Measurements from ENCODE around the gene KCNN1.
"Not testable (repeated sequence)": the region's sequence is repeated elsewhere in the genome, so short reads cannot be mapped to it uniquely, and the experiment has no call there.

The KCNN1 gene

DNA sequence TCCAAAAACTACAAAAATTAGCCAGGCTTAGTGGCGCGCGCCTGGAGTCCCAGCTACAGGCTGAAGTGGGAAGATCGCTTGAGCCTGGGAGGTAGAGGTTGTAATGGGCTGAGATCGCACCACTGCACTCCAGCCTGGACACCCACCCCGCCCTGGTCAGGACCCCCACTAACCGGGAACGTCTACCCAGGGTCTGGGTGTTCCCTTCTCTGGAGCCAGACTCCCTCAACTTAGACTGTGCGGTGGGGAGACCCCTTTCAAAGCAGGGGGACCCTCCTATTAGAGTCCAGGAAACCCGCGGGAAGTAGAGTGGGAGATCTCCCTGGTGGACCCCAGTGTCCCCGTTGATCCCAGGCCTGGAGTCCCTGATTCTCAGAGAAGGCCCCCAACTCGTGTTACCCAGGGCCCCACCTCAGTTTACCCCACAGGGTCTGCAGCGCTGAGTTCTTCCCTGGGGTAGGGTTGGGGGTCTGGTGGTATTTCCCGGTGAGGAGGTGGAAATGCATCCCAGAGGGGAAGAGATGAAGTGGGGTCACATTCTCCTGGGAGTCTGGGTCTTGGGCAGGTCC is 35.0 kb downstream of the KCNN1 start:
- DNase-seq: no peak

DNA sequence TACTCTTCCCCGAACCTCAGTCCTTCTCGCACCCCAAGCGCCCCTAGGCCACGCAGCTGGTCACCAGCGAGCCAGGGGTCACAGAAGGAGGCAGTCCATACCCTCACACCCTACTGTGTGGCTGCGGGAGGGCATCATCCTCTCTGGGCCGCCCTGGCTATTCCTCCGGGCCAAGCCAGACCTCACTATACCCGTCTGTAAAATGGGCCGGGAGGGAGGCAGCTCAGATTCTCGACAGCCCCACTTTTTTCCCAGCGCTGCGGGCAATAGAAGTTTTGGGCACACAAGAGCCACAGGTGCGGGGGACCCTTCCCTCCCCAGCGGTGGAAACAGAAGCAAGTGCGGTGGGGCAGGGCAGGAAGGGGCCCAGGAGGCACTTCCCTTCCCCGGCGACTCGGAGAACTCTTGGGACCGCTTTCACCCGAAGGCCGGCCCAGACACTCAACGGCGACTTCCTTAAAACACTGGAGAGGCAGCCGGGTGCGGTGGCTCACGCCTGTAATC is 35.5 kb downstream of the KCNN1 start:
- no peak for DNase-seq

DNA sequence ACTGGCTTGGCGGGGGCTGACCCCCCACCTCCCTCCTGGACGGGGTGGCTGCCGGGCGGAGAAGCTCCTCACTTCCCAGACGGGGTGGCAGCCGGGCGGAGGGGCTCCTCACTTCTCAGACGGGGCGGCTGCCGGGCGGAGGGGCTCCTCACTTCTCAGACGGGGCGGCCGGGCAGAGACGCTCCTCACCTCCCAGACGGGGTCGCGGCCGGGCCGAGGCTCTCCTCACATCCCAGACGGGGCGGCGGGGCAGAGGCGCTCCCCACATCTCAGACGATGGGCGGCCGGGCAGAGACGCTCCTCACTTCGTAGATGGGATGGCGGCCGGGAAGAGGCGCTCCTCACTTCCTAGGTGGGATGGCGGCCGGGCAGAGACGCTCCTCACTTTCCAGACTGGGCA is 38.8 kb downstream of the KCNN1 start:
- not testable (repeated sequence) for DNase-seq

DNA sequence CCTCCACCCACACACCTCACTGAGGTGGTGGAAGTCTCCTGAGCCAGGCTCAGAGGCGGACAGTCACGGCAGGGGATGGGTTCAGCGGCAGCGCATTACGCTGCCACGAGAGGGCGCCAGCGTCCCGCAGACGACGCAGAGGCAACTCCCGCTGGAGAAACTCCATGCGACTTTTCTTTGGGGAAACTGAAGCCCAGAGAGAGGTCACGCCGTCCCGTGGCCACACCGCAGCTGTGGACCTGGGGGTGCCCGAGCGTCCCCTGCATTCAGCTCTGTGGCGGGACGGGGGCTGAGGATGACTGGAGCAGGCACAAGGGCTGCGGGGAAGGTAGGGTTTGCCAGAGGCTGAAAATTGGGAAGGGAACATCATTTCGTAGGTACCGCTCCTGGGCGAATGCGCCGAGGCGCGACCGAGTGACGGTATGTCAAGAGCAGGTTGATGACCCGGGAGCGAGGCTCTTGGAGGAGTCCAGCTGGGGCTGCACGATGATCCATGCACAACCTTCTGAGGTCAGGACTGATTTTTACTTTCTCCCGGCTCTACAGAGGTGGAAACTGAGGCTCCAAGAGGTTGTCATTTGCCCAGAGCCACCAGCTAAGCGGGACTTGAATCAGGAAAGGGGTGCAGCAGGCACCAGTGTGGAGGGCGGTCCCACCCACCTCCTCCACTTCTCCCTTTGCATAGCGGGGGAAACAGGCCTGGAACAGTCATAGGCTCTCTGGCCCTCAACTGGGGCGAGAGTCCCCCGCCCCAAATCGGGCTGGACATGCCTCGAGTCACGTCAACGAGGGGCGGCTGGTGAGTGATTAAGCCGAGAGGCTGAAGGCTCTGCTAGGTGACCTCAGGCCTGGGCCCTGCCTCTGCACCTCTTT is 40.4 kb downstream of the KCNN1 start:
- DNase-seq: no peak

DNA sequence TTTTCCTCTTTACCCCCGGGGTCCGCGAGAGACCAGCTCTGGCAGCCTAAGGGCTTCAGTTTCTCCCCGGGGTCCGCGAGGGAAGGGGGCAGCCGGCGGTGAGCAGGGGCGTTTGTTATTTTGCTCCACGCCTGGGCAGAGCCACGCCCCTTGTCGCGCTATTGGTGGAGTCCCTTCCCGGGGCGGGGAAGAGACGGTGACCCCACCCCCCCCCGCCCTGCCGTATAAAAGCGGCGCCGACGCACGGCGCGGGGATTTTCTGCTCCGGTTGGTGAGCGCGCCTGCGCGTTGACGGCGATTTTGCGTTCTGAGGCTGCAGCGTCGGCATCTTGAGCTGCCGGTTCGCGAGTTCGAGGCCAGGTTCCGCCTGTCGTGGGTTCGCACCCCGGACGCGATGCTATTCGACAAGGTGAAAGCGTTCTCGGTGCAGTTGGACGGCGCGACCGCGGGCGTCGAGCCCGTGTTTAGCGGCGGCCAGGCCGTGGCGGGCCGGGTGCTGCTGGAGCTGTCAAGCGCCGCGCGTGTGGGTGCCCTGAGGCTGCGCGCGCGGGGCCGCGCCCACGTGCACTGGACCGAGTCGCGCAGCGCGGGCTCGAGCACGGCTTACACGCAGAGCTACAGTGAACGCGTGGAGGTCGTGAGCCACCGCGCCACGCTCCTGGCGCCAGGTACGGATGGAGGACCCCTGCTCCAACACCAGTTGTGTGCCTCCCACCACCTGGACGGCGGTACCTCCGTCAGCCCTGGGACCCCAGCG is 41.2 kb downstream of the KCNN1 start, which contains the start of gene ARRDC2:
Gene ARRDC2 (plus strand): TSS at position 254 of the 757 bp plus-strand sequence. CDS start 141 bp downstream, at position 395.
- DNase-seq: no peak

DNA sequence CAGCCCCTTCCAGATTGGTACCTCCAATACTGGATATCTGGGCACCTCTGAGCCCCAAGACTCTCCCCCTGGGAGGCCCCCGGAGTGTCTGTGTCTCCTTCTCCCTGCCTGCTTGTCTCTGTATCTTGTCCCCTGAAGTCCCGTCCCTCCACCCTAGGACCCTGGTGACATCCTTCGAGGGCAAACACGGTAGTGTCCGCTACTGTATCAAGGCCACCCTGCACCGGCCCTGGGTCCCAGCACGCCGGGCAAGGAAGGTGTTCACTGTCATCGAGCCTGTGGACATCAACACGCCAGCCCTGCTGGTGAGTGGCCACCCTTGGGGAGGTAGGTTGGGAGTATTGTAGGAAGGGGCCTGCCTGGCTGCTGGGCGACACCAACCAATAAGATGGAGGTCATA is 41.9 kb downstream of the KCNN1 start:
- no peak for DNase-seq

DNA sequence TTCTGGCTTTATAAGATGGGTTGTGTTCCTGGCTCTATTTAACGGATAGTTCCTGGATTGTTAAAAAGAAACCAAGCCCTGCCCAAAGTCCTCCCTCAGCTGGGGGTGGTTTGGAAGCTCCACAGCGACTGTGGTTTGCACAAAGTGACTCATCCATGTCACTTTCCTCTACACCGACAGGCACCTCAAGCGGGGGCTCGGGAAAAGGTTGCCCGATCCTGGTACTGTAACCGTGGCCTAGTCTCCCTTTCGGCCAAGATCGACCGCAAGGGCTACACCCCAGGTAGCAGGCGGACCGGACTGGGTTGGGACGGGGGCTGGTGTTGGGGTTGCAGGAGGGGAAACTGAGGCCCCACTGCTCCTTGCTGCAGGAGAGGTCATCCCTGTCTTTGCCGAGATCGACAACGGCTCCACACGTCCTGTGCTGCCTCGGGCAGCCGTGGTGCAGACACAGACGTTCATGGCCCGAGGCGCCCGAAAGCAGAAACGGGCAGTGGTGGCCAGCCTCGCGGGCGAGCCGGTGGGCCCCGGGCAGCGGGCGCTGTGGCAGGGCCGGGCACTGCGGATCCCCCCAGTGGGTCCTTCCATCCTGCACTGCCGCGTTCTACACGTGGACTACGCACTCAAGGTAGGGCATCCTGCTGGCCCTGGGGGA is 42.6 kb downstream of the KCNN1 start:
- no peak for DNase-seq

DNA sequence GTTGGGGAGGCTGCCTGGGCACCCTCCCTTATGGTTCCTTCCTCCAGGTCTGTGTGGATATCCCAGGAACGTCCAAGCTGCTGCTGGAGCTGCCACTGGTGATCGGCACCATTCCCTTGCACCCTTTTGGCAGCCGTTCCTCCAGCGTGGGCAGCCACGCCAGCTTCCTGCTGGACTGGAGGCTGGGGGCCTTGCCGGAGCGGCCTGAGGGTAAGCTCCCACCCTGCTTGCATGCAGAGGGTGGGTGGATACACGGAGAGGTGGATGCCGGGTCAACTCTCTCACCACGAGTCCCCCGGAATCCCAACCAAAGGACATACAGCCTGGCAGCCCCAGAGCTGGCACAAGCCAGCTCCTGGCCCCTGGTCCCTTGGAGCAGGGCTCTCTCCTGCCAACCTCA is 43.2 kb downstream of the KCNN1 start:
- no peak for DNase-seq

DNA sequence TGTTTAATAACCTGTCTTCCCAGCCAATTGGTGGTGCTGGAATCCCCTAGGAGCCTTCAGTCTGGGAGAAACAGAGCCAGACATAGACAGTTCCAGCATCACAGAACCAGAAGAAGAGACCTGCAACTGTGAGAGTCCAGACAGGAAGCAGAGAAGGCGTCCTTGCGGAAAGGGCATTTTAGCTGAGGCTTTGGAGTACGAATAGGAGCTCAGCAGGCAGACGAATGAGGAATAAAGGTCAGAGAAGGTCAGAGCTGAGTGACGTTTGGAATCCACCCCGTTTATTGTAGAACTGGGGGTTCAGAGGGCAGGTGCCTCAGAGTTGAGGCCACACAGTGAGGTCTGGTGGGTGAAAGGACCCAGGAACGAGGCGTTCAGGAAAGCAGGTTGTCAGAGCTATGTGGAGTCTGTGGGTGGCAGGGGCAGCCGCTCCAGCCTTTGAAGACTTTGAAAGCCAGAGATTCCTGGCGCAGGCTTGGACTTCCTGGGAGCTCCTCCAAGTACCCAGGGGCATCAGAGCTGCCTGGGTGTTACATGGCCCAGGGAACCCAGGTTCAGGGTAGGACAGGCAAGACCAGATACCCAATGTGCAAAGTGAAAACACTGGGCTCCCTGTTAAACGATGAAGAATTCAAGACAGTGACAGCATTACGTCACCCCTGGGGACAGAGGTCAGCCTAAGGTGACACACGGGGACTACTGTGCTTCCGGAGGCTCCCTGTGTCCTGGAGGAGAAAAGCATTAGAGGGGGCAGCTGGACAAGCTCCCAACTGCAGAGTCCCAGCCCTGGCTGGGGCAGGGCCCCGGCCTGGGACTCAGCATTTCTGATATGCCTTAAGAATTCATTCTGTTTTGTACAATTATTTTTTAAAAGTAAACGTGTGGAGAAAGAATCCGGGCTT is 46.6 kb downstream of the KCNN1 start:
- DNase-seq: no peak

DNA sequence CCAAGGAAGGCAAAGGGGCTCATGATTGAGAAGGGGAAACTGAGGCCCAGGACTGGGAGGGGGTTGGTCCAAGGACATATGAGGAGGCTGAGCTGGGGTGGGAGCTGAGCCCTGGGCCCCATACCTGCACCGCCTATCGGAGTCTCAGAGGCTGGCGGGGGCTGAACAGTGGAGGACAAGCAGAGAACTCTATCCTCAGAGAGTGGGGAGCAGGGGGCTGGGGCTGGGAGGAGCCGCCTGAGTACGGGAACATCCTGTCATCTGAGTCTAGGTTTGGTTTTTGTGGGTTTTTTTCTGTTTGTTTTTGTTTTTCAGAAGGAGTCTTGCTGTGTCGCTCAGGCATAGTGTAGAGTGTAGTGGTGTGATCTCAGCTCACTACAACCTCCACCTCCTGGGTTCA is 47.3 kb downstream of the KCNN1 start:
- DNase-seq: no peak

DNA sequence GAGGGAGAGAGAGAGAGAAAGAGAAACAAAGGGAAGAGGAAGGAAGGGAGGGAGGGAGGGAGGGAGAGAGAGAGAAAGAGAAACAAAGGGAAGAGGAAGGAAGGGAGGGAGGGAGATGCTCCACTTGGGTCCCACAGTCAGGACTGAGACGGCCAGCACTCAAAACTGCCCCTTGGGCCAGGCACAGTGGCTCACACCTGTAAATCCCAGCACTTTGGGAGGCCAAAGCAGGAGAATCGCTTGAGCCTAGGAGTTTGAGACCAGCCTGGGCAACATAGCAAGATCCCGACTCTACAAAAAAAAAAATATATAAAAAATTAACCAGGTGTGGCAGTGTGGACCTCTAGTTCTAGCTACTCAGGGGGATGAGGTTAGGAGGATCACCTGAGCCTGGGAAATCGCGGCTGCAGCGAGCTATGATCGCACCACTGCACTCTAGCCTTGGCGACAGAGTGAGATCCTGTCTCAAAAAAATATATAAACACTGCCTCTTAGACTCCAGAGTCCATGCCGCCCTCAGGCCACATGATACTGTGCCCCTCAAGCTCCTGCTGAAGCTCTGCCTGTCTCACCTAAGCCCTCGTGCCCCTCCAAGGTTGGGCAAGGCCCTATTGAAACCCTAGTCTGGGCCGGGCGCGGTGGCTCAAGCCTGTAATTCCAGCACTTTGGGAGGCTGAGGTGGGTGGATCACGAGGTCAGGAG is 49.5 kb downstream of the KCNN1 start:
- DNase-seq: no peak

DNA sequence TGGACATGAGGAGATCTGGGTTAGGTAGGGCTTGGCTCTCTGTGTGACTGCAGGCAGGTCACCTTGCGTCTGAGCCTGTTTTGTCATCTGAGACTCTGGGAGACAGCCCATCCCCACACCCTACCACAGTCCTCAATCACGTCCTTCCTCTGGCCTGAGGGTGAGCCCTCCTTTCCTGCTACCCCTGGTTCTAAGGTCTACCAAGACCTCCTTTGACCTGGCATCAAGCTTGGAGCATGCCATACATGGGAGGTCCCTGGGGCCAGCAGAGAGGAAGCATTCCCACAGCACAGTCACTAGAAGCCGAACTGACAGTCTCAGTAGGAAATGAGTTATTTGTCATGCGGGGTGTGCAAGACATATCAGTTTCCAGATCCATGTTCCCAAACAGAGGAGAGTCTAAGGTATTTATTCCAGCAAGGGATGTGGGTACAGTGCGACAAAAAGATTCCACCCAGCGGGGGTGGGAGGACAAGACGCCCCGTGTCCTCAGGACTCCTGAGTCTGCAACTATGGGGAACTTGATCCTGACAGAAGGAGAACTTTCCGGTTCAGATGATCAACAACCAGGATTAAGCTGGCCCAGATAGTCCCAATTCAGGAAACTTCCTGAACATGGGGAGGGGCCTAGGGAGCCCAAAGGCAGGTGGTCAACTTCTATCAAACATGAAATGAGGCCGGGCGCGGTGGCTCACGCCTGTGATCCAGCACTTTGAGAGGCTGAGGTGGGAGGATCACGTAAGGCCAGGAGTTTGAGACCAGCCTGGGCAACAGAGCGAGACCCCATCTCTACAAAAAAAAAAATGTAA is 50.6 kb downstream of the KCNN1 start:
- DNase-seq: no peak

DNA sequence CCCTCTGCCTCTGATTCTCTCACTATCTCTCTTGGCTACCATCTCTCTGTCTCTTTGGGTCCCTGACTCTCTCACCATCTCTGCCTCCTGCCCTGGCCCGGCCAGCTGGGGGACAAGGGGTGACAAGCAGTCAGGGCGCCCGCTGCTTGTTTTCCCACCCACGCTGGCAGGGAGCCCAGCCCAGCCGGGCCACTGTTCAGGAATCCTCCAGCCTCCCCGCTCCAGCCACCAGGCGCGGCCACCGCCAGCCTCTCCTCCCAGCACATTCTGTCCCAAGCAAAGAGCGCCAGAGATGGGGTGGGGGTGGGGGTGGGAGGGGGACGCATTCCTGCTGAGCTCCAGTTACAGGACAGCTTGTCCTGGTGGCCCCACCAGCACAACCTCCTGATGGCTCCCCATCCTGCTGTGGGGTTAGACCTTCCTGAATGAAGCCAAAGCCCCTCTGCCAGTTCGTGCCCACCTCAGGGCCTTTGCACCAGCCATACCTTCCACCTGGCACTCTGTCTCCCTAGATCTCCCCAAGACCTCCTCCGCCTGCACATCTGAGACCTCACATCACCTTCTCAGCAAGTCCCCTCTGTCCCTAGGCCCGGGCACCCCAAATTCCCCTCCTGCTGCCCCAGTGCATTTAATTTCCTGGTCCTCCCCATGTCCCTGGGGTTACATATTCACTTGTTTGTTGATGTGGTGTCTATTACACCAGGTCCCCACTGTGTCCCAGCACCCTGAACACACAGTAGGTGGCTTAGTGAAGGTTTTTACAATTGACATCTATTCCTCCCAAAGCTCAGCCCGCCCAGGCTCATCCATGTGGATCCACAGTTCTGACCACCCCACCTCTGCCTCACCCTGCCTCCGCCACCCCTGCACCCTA is 53.5 kb downstream of the KCNN1 start:
- DNase-seq: no peak

DNA sequence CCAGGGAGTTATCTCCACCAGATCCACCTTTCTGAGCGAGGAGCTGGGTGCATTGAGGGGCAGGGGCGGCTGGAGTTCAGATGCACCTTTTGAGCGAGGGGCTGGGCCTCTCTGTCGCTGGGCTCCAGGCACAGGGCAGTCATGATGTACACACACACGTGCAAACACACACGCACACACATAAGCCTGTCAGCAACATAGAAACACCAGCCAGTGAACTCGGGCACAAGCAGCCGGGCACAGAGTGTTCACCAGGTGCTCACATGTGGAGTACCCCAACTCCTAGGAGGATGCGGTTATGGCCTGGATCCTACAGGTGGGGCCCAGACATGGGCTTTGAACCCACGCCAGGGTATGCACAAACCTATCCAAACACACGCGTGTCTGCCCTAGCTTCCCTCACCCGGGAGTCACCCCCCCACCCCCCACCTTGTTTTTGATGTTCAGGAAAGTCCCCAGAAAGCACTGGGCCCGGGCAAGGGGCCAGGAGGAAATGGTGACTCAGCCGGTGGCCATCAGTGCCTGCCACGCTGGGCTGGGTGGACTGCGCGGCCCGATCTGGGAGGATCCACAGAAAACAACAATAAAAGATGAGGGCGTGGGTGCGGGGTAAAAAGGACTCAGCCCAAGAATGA is 54.3 kb downstream of the KCNN1 start:
- DNase-seq: no peak

DNA sequence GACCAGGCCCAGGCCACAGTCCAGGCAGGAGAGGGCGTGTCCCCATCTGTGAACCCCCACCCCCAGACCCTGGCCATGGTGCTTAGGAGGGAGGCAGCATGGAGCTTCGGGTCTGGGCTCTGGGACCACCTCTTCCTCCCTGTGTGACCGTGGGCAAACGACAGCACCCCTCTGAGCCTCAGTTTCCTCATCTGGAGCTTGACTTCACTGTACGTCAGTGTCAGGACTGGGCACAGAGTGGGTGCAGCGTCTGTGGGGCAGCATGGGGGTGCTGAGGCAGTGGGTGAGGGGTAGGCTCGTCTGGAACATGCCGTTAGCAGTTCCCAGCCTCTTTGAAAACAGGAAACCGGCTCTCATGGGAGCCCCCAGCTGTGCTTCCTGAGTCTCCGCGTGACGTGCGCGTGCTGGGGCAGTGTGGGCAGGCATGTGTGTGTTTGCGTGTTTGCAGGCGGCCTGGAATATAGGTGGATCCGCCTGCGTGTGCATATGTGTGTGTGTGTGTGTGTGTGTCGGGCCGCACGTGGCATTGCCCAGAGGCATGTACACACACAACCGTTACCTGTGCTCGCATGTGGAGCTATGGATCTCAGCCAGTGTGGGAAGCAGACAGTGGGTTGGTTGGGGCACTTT is 56.8 kb downstream of the KCNN1 start:
- DNase-seq: no peak

DNA sequence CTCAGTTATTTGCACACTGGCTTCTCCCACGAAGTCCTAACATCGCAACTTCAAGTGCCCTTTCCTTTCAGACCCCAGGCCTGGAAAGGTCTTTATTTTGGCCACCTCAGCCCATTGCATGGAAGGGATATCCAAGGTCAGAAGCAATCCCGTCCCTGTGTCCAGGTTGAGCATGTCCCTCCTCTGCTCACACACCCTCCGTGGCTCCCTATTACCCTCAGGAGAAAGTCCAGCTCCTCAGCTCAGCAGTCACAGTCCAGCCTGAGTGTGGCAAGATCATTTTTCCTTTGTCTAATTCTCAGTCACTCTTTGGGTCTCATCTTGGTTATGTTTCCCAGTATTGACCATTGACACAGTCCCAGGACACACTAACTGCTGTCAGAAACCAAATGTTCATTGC is 60.2 kb downstream of the KCNN1 start:
- no peak for DNase-seq

DNA sequence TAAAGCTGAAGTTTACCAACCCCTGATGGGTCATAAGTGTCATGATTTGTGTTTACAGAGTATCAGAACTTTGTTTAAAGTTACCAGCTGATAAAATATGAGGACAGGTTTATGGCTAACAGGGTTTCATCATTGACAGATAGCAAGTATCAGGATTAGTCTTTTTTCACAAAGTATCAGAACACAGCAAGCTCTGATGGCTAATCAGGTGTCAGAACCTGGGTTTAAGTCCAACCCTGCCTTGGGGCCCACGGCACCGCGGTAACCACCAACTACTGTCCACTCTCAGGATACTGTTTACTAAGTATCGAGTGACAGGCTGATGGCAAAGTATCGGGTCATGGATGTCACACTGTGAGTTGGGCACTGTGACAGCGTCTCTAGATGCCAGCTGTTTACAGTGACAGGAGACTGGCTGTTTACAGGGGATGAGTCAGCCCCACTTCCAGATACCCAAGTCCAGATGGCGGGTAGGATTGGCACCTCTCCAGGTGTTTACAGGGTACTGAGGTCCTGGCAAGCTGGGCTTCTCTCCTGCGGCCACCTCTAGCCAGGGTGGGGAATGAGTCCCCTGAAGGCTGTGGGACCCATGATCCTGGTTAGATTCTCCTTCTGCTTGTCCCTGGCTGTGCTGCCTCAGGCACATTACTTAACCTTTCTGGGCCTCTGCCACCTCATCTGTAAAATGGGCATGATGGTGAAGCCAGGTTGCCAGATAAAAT is 62.9 kb downstream of the KCNN1 start:
- DNase-seq: no peak

DNA sequence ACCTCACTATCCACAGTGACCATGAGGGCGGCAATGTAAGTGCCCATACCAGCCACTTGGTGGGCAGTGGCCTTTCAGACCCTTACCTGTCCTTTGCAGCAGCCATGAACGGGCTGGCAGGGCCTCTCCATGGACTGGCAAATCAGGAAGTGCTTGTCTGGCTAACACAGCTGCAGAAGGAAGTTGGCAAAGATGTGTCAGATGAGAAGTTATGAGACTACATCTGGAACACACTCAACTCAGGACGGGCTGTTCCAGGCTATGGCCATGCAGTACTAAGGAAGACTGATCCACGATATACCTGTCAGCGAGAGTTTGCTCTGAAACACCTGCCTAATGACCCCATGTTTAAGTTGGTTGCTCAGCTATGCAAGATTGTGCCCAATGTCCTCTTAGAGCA is 64.5 kb downstream of the KCNN1 start:
- DNase-seq: not testable (repeated sequence)

Measured in cortex of kidney (tissue), 1 donor.